ENCODE measurements around the gene PIM1. TPM values are rescaled to one million over a fixed set of nuclear protein-coding genes. Genes with fewer than 3 reads are reported as not detected.
"Not testable (repeated sequence)": the region's sequence is repeated elsewhere in the genome, so short reads cannot be mapped to it uniquely, and the experiment has no call there.

The PIM1 gene
- total RNA-seq = 100 to 1,000 TPM; 137 to 163 TPM

- H3K27ac Mint-ChIP-seq = peak within 1 kb of the TSS; percentile 96
- POLR2A ChIA-PET = interaction anchor here (0.6 to 5.5 kb wide), 7 partner anchors 9 to 295 kb away, joined by 3 to 65 read pairs (median 4); partner anchors contain the start of genes MTCH1 and PPIL1
- H3K4me1 Mint-ChIP-seq = peaks cover 39% of the 10 kb centered on the region
These were observed at the start of gene PIM1 for GRCh38 chr6:37169496-37170272. PIM1 (plus strand) TSS chr6:37170152; CDS start chr6:37170576, 424 bp downstream.

GRCh38 chr6:37121556-37121955, 48.4 kb upstream of the PIM1 start:
- H3K27ac Mint-ChIP-seq = no peak overlapping the region
- peaks cover 3% of the 10 kb centered on the region for H3K4me1 Mint-ChIP-seq
- CTCF ChIA-PET = interaction anchor here (0.5 kb wide), 1 partner anchor 45 kb away, joined by 3 read pairs; no protein-coding TSS in a partner anchor
- DNase-seq (no peak), ATAC-seq (no peak)
- peaks cover 3% of the 10 kb centered on the region for H3K27me3 Mint-ChIP-seq
- H3K9me3 Mint-ChIP-seq (ENCODE audit: low read depth) = no peaks in the 10 kb centered on the region
- H3K4me3 Mint-ChIP-seq = no peak overlapping the region
- intact Hi-C loops (cut with DNase I, micrococcal nuclease) = no loop called here
- POLR2A ChIA-PET = no interaction called here
- no peaks in the 10 kb centered on the region for H3K36me3 Mint-ChIP-seq (ENCODE audit: low read depth)

More at GRCh38 chr6:37169496-37170272, at the start of gene PIM1:
- DNase-seq (peak; percentile 100), ATAC-seq (peak; percentile 76)
- Mint-ChIP-seq H3K9me3 (ENCODE audit: low read depth) (no peaks in the 10 kb centered on the region), H3K4me3 (peak within 1 kb of the TSS; percentile 91), H3K27me3 (no peaks in the 10 kb centered on the region), H3K36me3 (ENCODE audit: low read depth) (peaks cover 40% of the 10 kb centered on the region)
- intact Hi-C loops (cut with DNase I, micrococcal nuclease) = loop anchor here (1.0 to 5.0 kb wide), 13 partner anchors 31 to 650 kb away; partner anchors contain the start of genes C6orf89 (in 1 of the 2), CMTR1 (in 1 of the 2), MTCH1 (in 1 of the 2) and PPIL1 (in 1 of the 2)
- CTCF ChIA-PET = interaction anchor here (0.6 to 13.7 kb wide), 9 partner anchors 10 to 149 kb away, joined by 3 to 271 read pairs (median 28); no protein-coding TSS in a partner anchor

GRCh38 chr6:37122861-37123260, 47.1 kb upstream of the PIM1 start:
- H3K4me1 Mint-ChIP-seq = peaks cover 3% of the 10 kb centered on the region
- no peak for DNase-seq
- no peak overlapping the region for H3K27ac Mint-ChIP-seq
- ChIA-PET POLR2A (no interaction called here), CTCF (no interaction called here)
- intact Hi-C loops (cut with DNase I, micrococcal nuclease) = no loop called here
- H3K4me3 Mint-ChIP-seq = no peak overlapping the region
- H3K9me3 Mint-ChIP-seq (ENCODE audit: low read depth) = no peaks in the 10 kb centered on the region
- ATAC-seq = no peak
- peaks cover 3% of the 10 kb centered on the region for H3K27me3 Mint-ChIP-seq
- H3K36me3 Mint-ChIP-seq (ENCODE audit: low read depth) = no peaks in the 10 kb centered on the region

GRCh38 chr6:37123957-37124729, 45.8 kb upstream of the PIM1 start:
- ChIA-PET POLR2A (no interaction called here), CTCF (no interaction called here)
- ATAC-seq (no peak), DNase-seq (no peak)
- intact Hi-C loops (cut with DNase I, micrococcal nuclease) = no loop called here
- Mint-ChIP-seq H3K27ac (no peak overlapping the region), H3K4me3 (no peak overlapping the region), H3K9me3 (ENCODE audit: low read depth) (no peaks in the 10 kb centered on the region), H3K27me3 (peaks cover 3% of the 10 kb centered on the region), H3K36me3 (ENCODE audit: low read depth) (no peaks in the 10 kb centered on the region), H3K4me1 (peaks cover 3% of the 10 kb centered on the region)

- H3K36me3 Mint-ChIP-seq (ENCODE audit: low read depth) = no peaks in the 10 kb centered on the region
- intact Hi-C loops (cut with DNase I, micrococcal nuclease) = no loop called here
- peaks cover 3% of the 10 kb centered on the region for H3K27me3 Mint-ChIP-seq
- no peak overlapping the region for H3K27ac Mint-ChIP-seq
- CTCF ChIA-PET = interaction anchor here (0.6 to 0.7 kb wide), 3 partner anchors 31 to 823 kb away, joined by 3 read pairs; no protein-coding TSS in a partner anchor
- ATAC-seq = no peak
- no peaks in the 10 kb centered on the region for H3K4me1 Mint-ChIP-seq
- POLR2A ChIA-PET = no interaction called here
- DNase-seq = no peak
- H3K9me3 Mint-ChIP-seq (ENCODE audit: low read depth) = no peaks in the 10 kb centered on the region
- H3K4me3 Mint-ChIP-seq = no peak overlapping the region
These were observed 44.0 kb upstream of the PIM1 start for GRCh38 chr6:37125774-37126492.

- ATAC-seq (no peak), DNase-seq (no peak)
- Mint-ChIP-seq H3K27ac (no peak overlapping the region), H3K4me1 (no peaks in the 10 kb centered on the region), H3K9me3 (ENCODE audit: low read depth) (no peaks in the 10 kb centered on the region), H3K27me3 (peaks cover 3% of the 10 kb centered on the region), H3K36me3 (ENCODE audit: low read depth) (no peaks in the 10 kb centered on the region), H3K4me3 (no peak overlapping the region)
- CTCF ChIA-PET = interaction anchor here (0.6 to 0.7 kb wide), 2 partner anchors 31 to 823 kb away, joined by 3 read pairs; no protein-coding TSS in a partner anchor
- POLR2A ChIA-PET = no interaction called here
- intact Hi-C loops (cut with DNase I, micrococcal nuclease) = no loop called here
These were observed 43.4 kb upstream of the PIM1 start for GRCh38 chr6:37126493-37126958.

GRCh38 chr6:37126961-37127616, 42.9 kb upstream of the PIM1 start:
- ChIA-PET CTCF (interaction anchor here (1.2 kb wide), 1 partner anchor 25 kb away, joined by 5 read pairs; no protein-coding TSS in a partner anchor), POLR2A (no interaction called here)
- DNase-seq (no peak), ATAC-seq (no peak)
- no peak overlapping the region for H3K4me3 Mint-ChIP-seq
- intact Hi-C loops (cut with DNase I, micrococcal nuclease) = no loop called here
- no peaks in the 10 kb centered on the region for H3K4me1 Mint-ChIP-seq
- no peaks in the 10 kb centered on the region for H3K36me3 Mint-ChIP-seq (ENCODE audit: low read depth)
- H3K9me3 Mint-ChIP-seq (ENCODE audit: low read depth) = no peaks in the 10 kb centered on the region
- peaks cover 3% of the 10 kb centered on the region for H3K27me3 Mint-ChIP-seq
- H3K27ac Mint-ChIP-seq = no peak overlapping the region

GRCh38 chr6:37127961-37128862, 41.7 kb upstream of the PIM1 start:
- POLR2A ChIA-PET = no interaction called here
- DNase-seq = no peak
- Mint-ChIP-seq H3K27me3 (peaks cover 2% of the 10 kb centered on the region), H3K27ac (no peak overlapping the region), H3K36me3 (ENCODE audit: low read depth) (no peaks in the 10 kb centered on the region), H3K4me3 (no peak overlapping the region), H3K4me1 (no peaks in the 10 kb centered on the region), H3K9me3 (ENCODE audit: low read depth) (no peaks in the 10 kb centered on the region)
- CTCF ChIA-PET = interaction anchor here (0.7 to 1.8 kb wide), 5 partner anchors 9 to 33 kb away, joined by 3 to 7 read pairs (median 5); no protein-coding TSS in a partner anchor
- ATAC-seq = no peak
- intact Hi-C loops (cut with DNase I, micrococcal nuclease) = no loop called here

- intact Hi-C loops (cut with DNase I, micrococcal nuclease); H3K4me1 Mint-ChIP-seq; ATAC-seq; H3K27ac Mint-ChIP-seq; DNase-seq; H3K9me3 Mint-ChIP-seq (ENCODE audit: low read depth); H3K4me3 Mint-ChIP-seq; H3K36me3 Mint-ChIP-seq (ENCODE audit: low read depth); H3K27me3 Mint-ChIP-seq: not testable (repeated sequence)
- ChIA-PET CTCF (interaction anchor here (0.6 to 1.8 kb wide), 7 partner anchors 9 to 99 kb away, joined by 3 to 7 read pairs (median 3); no protein-coding TSS in a partner anchor), POLR2A (interaction anchor here (0.6 kb wide), 1 partner anchor 95 kb away, joined by 3 read pairs; no protein-coding TSS in a partner anchor)
These were observed 41.0 kb upstream of the PIM1 start for GRCh38 chr6:37128863-37129443.
